Epithelial cell of proximal tubule (primary cell): Measurements from ENCODE around the gene FPR2. TPM values are rescaled to one million over a fixed set of nuclear protein-coding genes. Genes with fewer than 3 reads are reported as not detected.
"Not testable (repeated sequence)": the region's sequence is repeated elsewhere in the genome, so short reads cannot be mapped to it uniquely, and the experiment has no call there.

Experiments
- DNase-seq: peaks from one replicate; pipeline ENCODE4 v3.0.0-alpha.2; 2011; ENCODE audit warnings: low read depth
- H3K4me3 ChIP-seq: 2 replicates; pipeline ENCODE4 v1.5.1; 2011; ENCODE audit warnings: low read depth, mild to moderate bottlenecking, low read length
- total RNA-seq: library from RNA; depleted of rRNA; stranded (reverse); fragments of >200 nt; gene quantifications from 2 replicates; pipeline ENCODE4 v1.2.3, GENCODE V29; 2015
- TF ChIP-seq, protein P1 (sequence below): conservative IDR thresholded peaks from 2 replicates; pipeline ENCODE4 v1.5.1; 2012; ENCODE audit warnings: low read depth, mild to moderate bottlenecking, low read length

Gene FPR2
- total RNA-seq, 1 donor from 2014 or later, result not detected

GRCh38 chr19:51772977-51773376 is 12.0 kb downstream of the FPR2 start:
- no peak overlapping the region for H3K4me3 ChIP-seq
- DNase-seq, result no peak
- TF ChIP-seq, protein P1, sequence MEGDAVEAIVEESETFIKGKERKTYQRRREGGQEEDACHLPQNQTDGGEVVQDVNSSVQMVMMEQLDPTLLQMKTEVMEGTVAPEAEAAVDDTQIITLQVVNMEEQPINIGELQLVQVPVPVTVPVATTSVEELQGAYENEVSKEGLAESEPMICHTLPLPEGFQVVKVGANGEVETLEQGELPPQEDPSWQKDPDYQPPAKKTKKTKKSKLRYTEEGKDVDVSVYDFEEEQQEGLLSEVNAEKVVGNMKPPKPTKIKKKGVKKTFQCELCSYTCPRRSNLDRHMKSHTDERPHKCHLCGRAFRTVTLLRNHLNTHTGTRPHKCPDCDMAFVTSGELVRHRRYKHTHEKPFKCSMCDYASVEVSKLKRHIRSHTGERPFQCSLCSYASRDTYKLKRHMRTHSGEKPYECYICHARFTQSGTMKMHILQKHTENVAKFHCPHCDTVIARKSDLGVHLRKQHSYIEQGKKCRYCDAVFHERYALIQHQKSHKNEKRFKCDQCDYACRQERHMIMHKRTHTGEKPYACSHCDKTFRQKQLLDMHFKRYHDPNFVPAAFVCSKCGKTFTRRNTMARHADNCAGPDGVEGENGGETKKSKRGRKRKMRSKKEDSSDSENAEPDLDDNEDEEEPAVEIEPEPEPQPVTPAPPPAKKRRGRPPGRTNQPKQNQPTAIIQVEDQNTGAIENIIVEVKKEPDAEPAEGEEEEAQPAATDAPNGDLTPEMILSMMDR, result no peak

DNA sequence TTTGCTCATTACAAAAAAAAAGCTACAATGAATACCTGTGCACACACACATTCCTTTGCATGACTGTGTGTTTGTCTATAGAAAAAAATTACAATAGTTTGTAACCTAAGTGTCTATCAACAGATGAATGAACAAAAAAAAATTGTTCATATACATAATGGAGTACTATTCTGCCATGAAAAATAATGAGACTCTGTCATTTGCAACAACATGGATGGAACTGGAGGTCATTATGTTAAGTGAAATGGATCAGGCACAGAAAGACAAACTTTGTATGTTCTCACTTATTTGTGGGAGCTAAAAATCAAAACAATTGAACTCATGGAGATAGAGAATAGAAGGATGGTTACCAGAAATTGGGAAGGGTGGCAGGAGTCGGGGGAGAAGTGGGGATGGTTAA is 15.6 kb downstream of the FPR2 start:
- DNase-seq, H3K4me3 ChIP-seq: not testable (repeated sequence)

DNA sequence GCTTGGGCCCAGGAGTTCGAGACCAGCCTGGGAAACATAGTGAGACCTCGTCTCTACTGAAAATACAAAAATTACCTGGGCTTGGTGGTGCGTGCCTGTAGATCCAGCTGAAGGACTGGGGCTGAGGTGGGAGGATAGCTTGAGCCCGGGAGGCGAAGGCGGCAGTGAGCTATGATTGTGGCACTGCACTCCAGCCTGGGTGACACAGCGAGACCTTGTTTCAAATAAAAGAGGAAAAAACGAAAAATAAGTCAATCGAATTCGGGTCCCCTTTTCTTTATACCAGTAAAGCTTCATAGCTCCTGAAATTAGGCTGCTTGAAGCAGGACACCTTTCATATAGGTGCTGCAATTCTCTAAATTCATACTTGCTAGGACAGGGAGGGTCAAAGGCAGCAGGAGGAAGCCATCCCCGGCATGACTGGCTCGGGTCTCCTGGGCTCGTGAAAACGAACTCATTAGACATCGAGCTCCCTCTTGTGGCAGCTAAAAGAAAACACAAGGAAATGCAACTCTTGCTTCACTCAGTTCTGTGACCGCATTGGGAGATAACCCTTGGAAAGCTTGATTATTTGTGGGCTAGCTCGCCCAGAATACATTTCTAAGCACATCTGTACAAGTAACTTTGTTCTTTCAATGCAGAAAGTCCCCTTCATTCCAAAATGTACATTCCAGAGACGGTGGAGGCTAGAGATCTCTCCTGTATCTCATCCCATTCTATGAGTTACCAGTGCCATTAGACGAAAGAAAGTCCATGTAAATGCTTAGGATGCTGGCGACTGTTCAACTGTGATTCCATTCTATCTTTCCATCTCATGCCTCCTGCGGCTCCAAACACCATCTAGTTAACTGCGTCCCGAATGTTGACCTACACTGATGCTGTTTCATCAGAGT is 16.8 kb downstream of the FPR2 start:
- DNase-seq, result peak; percentile 41
- no peak overlapping the region for H3K4me3 ChIP-seq
- TF ChIP-seq, protein P1, result peak; percentile 75

DNA sequence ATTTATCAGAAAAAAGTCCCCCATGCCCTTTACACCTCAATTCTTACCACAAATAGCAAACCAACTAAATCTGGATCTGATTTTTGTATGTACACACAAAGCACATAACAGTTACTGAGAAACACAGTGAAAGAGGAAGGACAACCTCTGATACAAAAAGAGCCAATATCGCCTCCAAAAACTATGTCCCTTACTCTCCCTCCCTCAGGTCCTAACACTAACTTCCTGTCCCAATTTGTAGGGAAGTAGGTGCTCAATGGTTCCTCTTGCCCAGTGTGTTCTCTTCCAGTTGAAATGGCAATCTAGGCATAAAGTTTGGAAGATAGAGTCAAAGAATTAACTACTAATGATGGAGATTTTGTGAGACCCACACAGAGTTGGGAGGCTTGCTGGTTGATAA is 18.2 kb downstream of the FPR2 start:
- no peak for DNase-seq
- TF ChIP-seq, protein P1, result no peak
- no peak overlapping the region for H3K4me3 ChIP-seq

GRCh38 chr19:51779703-51780102 is 18.7 kb downstream of the FPR2 start:
- TF ChIP-seq, protein P1, result no peak
- no peak overlapping the region for H3K4me3 ChIP-seq
- DNase-seq, result no peak

- TF ChIP-seq, protein P1, result no peak
- H3K4me3 ChIP-seq, result no peak overlapping the region
- no peak for DNase-seq
Observed at GRCh38 chr19:51780270-51780669, 19.3 kb downstream of the FPR2 start.

GRCh38 chr19:51781999-51782398 is 21.0 kb downstream of the FPR2 start:
- no peak for DNase-seq
- no peak overlapping the region for H3K4me3 ChIP-seq
- TF ChIP-seq, protein P1, result no peak
